OCI-LY1 (cell line): ENCODE results near the gene USF1.

Source experiments
- H2AFZ ChIP-seq: fragments of 200-600 bp; sonication (generic), shearing (Covaris generic); 2 replicates; pipeline ENCODE4 v1.6.0; 2014; ENCODE audit warnings: antibody characterized with exemption, mild to moderate bottlenecking, low read length
- H3F3A ChIP-seq: fragments of 200-600 bp; sonication (generic), shearing (Covaris generic); 2 replicates; pipeline ENCODE4 v1.6.0; 2014; ENCODE audit warnings: mild to moderate bottlenecking, antibody characterized with exemption, low read length, moderate library complexity; ENCODE audit not compliant: insufficient read depth
- H3K27ac ChIP-seq: fragments of 200-600 bp; sonication (generic); 2 replicates; pipeline ENCODE4 v1.5.1; 2014; ENCODE audit warnings: low read length, mixed run types, mild to moderate bottlenecking, low read depth; ENCODE audit not compliant: poor library complexity, severe bottlenecking
- H3K27me3 ChIP-seq: fragments of 200-600 bp; sonication (generic); 2 replicates; pipeline ENCODE4 v1.6.0; 2014; ENCODE audit warnings: antibody characterized with exemption, mild to moderate bottlenecking, low read length, moderate library complexity; ENCODE audit not compliant: insufficient read depth
- H3K36me3 ChIP-seq: fragments of 200-600 bp; sonication (generic); 2 replicates; pipeline ENCODE4 v1.6.1; 2014; ENCODE audit warnings: mild to moderate bottlenecking, antibody characterized with exemption, low read length, moderate library complexity, mixed read lengths; ENCODE audit not compliant: insufficient read depth
- H3K4me1 ChIP-seq: fragments of 200-600 bp; sonication (generic); 2 replicates; pipeline ENCODE4 v1.5.1; 2014; ENCODE audit warnings: mild to moderate bottlenecking, low read length, moderate library complexity; ENCODE audit not compliant: insufficient read depth, severe bottlenecking
- H3K4me2 ChIP-seq: fragments of 200-600 bp; sonication (generic), shearing (Covaris generic); 2 replicates; pipeline ENCODE4 v1.6.1; 2014; ENCODE audit warnings: low read length
- H3K4me3 ChIP-seq: fragments of 200-600 bp; sonication (generic); 2 replicates; pipeline ENCODE4 v1.5.1; 2014; ENCODE audit warnings: low read length, low read depth, mild to moderate bottlenecking, mixed read lengths; ENCODE audit not compliant: poor library complexity, severe bottlenecking
- H3K79me2 ChIP-seq: fragments of 200-600 bp; shearing (Covaris generic); 2 replicates; pipeline ENCODE4 v1.6.1; 2016; ENCODE audit warnings: mixed run types, low read length, mixed read lengths; ENCODE audit not compliant: insufficient read depth
- H3K9ac ChIP-seq: fragments of 200-600 bp; sonication (generic), shearing (Covaris generic); 2 replicates; pipeline ENCODE4 v1.6.1; 2014; ENCODE audit warnings: mild to moderate bottlenecking, low read length, mixed read lengths
- H3K9me2 ChIP-seq: fragments of 200-600 bp; sonication (generic), shearing (Covaris generic); 2 replicates; pipeline ENCODE4 v1.6.1; 2014; ENCODE audit warnings: low read depth, mild to moderate bottlenecking, low read length, mixed read lengths
- H3K9me3 ChIP-seq: fragments of 200-600 bp; shearing (Covaris generic); 2 replicates; pipeline ENCODE4 v1.6.1; 2014; ENCODE audit warnings: low read length, mixed read lengths
- H4K20me1 ChIP-seq: fragments of 200-600 bp; sonication (generic), shearing (Covaris generic); 2 replicates; pipeline ENCODE4 v1.6.0; 2016; ENCODE audit warnings: mild to moderate bottlenecking, low read length; ENCODE audit not compliant: insufficient read depth
- EZH2 ChIP-seq: fragments of 200-600 bp; sonication (generic), shearing (Covaris generic); IDR thresholded peaks from 2 replicates; pipeline ENCODE4 v1.8.0; 2017; ENCODE audit warnings: borderline replicate concordance, mixed run types, mild to moderate bottlenecking, antibody characterized with exemption, low read length, moderate library complexity, mixed read lengths
- TF ChIP-seq, protein P1 (sequence below): fragments of 200-600 bp; sonication (generic), shearing (Covaris generic); IDR thresholded peaks from 2 replicates; pipeline ENCODE4 v1.5.1; 2017; ENCODE audit warnings: mild to moderate bottlenecking, antibody characterized with exemption, low read length, moderate library complexity, mixed read lengths

Gene USF1

DNA sequence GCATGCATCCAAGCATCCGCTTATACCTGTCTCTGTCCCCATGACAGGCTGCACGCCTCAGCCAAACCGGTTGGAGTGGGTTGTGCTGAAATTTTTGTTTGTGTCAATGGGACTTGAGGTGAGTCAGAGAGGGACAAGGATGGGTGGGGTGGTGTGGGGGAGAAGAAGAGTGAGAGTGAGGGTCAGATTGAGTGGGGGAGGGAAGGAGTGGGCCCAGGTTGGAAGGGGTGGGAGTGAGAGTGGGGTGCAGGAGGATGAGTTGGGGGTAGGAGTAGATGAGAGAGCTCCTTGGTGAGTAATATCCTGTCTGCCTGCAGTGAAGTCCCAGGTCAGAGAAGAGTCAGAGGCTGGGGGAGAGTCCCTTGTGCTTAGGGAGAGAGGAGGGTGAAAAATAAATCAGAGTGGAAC, 46.8 kb upstream of the USF1 start:
- Histone ChIP-seq H3K9me2 (no peaks in the 10 kb centered on the region), H3K36me3 (no peaks in the 10 kb centered on the region), H3K27me3 (no peaks in the 10 kb centered on the region; the same call in 1 of the 2 replicates), H3K4me3 (no peak overlapping the region), H3K79me2 (no peaks in the 10 kb centered on the region), H3K4me1 (peaks cover under 1% of the 10 kb centered on the region), H3K9ac (no peak overlapping the region), H3K4me2 (no peak overlapping the region), H3F3A (no peaks in the 10 kb centered on the region), H3K27ac (no peak overlapping the region), H2AFZ (no peak overlapping the region), H3K9me3 (no peaks in the 10 kb centered on the region), H4K20me1 (no peaks in the 10 kb centered on the region)
- TF ChIP-seq EZH2 = no peak
- TF ChIP-seq, protein P1, sequence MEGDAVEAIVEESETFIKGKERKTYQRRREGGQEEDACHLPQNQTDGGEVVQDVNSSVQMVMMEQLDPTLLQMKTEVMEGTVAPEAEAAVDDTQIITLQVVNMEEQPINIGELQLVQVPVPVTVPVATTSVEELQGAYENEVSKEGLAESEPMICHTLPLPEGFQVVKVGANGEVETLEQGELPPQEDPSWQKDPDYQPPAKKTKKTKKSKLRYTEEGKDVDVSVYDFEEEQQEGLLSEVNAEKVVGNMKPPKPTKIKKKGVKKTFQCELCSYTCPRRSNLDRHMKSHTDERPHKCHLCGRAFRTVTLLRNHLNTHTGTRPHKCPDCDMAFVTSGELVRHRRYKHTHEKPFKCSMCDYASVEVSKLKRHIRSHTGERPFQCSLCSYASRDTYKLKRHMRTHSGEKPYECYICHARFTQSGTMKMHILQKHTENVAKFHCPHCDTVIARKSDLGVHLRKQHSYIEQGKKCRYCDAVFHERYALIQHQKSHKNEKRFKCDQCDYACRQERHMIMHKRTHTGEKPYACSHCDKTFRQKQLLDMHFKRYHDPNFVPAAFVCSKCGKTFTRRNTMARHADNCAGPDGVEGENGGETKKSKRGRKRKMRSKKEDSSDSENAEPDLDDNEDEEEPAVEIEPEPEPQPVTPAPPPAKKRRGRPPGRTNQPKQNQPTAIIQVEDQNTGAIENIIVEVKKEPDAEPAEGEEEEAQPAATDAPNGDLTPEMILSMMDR = no peak

DNA sequence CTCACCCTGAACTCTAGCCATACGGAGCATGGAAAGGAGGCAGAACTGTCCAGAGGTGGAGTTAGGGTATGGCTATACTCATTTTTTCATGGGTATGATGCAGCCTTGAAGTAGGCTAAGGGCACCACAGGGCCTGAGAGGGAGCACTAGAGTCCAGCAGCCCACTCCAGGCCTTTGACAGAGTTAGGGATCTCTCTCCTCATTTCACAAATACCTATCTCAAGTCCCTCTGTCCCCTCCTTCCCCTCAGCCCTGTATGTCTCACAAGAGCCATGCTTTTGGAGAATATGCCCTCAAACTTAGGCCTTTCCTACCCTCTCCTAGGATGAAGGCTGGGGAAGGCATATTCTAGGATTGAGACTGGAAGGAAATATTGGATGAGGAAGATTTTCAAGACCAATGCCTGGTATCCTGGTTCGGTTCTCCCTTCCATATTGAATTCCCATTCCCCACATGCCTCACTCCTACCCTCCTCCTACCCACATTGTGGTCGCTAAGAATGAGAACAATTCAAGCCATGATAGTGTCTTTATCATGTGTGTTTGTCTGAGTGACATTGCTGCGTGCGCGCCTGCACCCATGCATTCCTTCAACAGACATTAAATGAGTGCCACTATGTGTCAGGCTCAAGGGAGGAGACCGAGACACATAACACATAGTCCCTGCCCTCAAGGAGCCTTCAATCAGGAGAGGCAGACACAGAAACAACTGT, 46.2 kb upstream of the USF1 start:
- Histone ChIP-seq H3K4me2 (no peak overlapping the region), H3K4me3 (no peak overlapping the region), H3K9ac (no peak overlapping the region), H3K9me3 (no peaks in the 10 kb centered on the region), H3F3A (no peaks in the 10 kb centered on the region), H3K79me2 (no peaks in the 10 kb centered on the region), H3K27me3 (no peaks in the 10 kb centered on the region; the same call in 1 of the 2 replicates), H3K4me1 (no peaks in the 10 kb centered on the region), H4K20me1 (no peaks in the 10 kb centered on the region), H3K27ac (no peak overlapping the region), H3K9me2 (no peaks in the 10 kb centered on the region), H3K36me3 (no peaks in the 10 kb centered on the region), H2AFZ (no peak overlapping the region)
- no peak for TF ChIP-seq EZH2
- TF ChIP-seq, protein P1 = no peak

DNA sequence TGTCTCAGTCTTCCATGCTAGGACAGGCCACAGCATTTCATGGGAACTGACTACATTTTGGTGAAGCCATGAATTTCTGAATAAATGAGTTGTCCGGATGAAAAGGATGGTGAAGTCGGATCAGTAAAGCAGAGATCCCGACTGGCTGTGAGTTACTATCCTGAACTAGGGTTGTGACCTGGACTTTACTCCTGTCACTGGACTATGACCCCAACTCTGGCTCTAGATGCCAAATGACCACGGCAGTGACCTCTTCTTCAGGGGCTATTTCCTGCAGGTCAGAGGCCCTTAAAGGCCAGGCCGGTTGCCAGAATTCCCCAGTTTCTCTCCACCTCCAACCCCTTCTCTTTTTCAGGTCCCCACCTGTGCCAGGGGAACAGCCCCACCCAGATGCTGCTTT, 45.3 kb upstream of the USF1 start:
- Histone ChIP-seq H3F3A (no peaks in the 10 kb centered on the region), H3K9me2 (no peaks in the 10 kb centered on the region), H3K4me2 (no peak overlapping the region), H3K27me3 (no peaks in the 10 kb centered on the region; the same call in 1 of the 2 replicates), H4K20me1 (no peaks in the 10 kb centered on the region), H3K9ac (no peak overlapping the region), H3K4me1 (no peaks in the 10 kb centered on the region), H3K36me3 (no peaks in the 10 kb centered on the region), H2AFZ (no peak overlapping the region), H3K27ac (no peak overlapping the region), H3K9me3 (no peaks in the 10 kb centered on the region), H3K79me2 (no peaks in the 10 kb centered on the region), H3K4me3 (no peak overlapping the region)
- TF ChIP-seq, protein P1 = no peak
- TF ChIP-seq EZH2 = no peak
